GM21737 (cell line): ENCODE measurements around the gene PRICKLE4.

Source experiments
- ATAC-seq: cut with Tn5 transposase; IDR thresholded peaks from one replicate; pipeline ENCODE4 v1.9.1; 2021; ENCODE audit warnings: mild to moderate bottlenecking, moderate library complexity; ENCODE audit not compliant: unreplicated experiment

The PRICKLE4 gene

GRCh38 chr6:41780551-41781365 lies at the start of gene PRICKLE4:
TSS of gene PRICKLE4 (plus strand) at chr6:41780782. CDS start at chr6:41783474, 2,692 bp downstream.
- ATAC-seq = no peak

- no peak for ATAC-seq
Measured at GRCh38 chr6:41731561-41732086, 49.0 kb upstream of the PRICKLE4 start.

DNA sequence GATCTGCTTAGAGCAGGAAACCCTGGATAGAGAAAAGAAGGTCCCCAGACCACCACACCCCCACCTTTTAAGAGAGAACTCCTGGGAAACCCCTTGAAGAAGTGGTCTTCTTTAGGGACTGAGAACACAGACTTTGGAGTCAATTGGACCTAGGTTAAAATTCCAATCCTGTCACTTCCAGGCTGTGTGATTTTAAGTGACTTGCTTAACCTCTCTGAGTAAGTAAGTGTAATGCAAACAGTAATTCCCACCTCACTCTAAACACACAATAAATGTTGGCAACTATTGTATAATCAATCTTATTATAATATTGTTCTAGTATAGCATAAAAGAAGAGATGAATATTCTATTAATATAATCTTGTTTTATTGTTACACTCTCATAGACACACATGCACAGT lies 48.4 kb upstream of the PRICKLE4 start:
- ATAC-seq = no peak

- peak; percentile 27 for ATAC-seq
Measured at GRCh38 chr6:41732591-41733359, 47.8 kb upstream of the PRICKLE4 start.

GRCh38 chr6:41733360-41733706 lies 47.2 kb upstream of the PRICKLE4 start:
- ATAC-seq = no peak

DNA sequence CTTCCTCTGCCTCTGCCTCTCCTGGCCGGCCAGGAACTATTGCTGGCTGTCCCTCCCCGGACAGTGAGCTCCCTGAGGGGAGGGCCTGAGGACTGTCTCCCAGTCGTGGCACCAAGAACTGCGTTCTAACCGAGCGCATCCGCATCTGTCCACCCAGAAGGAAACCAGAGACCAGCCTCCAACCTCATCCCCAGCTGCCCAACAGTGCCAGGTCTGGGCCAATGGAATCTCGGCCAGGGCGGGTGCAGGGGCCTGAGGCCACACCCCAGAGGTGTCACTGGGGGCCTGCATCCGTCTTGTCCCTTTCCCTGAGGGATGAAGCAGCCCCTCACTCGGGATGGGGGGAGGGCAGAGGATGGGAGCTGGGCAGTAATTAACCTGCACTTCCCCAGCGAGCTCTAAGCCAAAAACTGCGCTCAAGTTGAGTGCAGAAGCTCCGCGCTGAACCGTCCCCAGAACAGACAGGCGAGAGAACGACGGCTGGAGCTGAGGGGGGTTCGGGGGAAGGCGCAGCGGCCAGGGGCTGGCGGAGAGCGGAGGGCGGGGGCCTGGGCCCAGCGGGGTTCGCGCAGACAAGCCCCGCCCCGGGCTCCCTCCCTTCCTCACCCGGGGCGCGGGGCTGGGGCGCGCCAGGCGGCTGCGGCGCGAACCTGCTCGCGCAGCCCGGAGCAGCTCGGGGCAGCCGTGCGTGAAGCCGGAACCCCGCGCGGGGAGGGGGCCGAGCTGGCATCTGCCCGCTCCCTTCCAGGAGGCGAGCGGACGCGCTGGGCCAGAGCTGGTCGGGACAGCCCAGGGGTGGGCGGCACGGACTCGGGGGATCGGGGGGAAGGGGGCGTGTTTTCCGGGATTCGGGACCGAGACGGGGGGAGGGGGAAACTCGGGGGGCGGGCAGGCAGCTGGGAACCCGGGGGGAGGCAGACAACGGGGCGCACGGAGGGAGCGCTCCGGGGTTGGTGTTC lies 46.6 kb upstream of the PRICKLE4 start:
- ATAC-seq = peak; percentile 44

GRCh38 chr6:41734666-41735426 lies 45.7 kb upstream of the PRICKLE4 start:
- peak; percentile 18 for ATAC-seq

DNA sequence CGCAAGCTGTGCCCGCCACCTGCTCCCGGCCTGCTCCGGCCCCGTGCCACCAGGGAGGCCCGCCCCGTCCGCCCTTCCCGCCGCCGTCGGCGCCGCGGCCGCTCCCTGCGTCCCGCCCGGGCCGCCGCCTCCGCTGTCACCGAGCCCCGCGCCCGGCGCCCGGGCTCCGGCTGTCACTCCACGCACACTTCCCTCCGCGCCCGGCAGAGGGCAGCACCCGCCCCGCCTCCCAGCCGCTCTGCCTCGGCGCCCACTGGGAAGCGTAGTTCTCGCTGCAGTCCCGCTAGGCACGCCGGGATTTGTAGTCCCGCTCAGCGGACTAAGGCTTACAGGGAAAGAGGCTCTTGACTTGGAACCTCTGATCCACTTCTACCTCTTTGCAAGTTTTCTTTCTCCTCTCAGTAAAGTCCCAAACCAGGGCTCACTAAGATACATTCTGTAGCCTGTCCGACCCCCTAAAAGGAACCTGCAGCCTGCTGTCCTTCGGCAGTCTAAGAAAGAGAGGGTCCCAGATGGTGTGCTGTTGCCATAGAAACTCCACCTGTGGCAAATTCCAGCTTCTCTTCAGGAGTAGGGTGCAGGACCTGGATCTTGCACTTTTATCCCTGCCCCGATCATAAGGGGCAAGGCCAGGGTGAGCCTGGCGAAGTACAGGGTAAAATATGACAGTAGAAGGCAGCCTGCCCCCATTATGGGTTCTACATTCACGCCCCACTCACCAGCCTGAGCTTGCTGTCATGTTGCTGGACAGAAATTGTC lies 45.0 kb upstream of the PRICKLE4 start, which contains the start of gene TFEB:
TSS of gene TFEB (minus strand) at position 182 of the 759 bp plus-strand sequence. CDS start 44,395 bp downstream, outside the sequence.
- ATAC-seq = peak; percentile 43

GRCh38 chr6:41736186-41736733 lies 44.3 kb upstream of the PRICKLE4 start:
- ATAC-seq = no peak

DNA sequence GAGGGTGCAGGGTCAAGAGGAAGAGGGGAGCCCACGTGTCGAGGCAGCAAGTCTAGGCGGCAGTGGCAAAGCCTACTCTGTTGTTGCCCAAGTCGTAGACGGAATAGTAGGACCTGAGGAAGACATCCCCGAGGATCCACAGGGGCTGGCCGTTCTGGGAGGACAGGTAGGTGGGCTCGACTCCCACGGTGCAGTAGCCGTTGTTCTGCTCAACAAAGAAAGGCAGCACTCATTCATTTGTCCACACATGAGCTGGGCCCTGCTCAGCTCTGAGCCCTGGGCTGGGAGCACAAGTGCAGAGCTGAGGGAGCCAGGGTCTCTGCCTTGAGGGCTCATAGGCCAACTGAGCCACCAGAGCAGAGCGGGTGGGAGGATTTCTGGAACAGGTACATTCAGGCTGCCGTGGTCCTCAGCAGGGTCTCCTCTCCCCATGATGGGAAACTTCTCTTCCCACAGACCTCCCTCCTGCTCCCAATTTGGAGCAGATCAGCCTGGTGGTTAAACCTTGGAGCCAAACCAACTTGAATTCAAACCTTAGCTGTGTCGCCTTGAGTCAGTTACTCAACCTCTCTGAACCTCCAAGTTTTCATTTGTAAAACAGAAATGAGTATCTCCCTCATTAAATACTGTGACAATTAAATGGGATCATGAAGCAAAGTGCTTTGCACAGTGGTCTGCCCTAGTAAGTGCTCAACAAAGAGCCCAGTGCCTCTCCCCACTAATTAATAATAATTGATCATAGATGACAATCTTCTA lies 43.6 kb upstream of the PRICKLE4 start:
- ATAC-seq = no peak

DNA sequence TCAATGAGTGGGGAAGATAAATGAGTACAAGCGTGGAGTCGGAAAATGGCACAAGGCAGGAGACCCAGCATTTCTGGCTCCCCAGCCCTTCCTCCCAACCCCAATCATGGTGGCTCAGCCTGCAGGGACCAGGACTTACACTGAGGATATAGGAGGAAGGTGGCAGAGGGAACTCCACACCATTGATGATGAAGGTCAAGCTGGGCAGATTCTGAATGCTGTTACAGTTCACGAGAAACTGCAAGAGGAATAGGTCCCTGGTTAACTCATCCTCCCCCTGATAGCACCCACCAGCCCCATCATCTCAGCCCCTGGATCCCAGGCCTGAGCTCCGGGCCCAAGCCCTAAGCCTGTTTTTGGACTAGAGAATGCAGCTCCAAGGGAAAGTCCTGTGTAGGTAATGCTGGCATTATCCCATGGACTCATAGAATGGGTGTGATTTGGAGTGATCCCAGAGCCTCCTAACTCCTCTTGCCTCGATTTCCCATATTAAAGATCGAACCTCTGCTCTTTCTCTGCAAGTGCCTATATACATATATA lies 42.9 kb upstream of the PRICKLE4 start:
- no peak for ATAC-seq

GRCh38 chr6:41739041-41739440 lies 41.5 kb upstream of the PRICKLE4 start:
- no peak for ATAC-seq

DNA sequence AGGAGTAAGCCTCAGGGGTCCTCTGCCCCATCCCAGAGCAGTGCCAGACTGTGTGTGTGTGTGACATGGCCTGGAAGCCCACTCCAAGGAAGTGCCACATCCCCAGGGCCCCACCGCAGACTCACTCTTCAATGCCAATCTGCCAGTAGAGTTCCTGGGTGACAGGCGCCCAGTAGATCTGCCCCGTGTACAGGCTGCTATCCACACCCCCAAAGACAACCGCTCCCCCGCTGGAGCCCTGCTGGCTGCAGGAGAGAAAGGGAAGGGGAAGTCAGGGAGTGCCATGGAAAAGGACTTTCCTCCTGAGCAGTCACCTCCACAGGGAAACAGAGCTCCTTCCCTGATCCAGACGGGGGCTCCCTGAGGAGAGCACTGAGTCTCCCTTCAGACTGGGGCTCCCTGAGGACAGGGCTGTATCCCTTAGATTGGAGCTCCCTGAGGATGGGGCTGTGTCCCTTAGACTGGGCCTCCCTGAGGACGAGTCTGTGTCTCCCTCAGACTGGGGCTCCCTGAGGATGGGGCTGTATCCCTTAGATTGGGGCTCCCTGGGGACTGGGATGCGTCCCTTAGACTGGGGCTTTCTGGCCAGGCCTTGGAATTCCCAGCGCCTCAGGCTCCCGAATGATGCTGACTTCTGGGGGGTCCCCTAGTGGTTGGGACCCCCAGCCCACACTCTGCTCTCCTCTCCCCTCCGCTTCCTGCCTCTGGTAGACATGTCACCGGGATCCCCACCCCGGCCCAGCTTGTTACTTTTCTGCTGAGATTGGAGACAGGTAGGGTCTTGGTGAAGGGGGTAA lies 40.0 kb upstream of the PRICKLE4 start:
- ATAC-seq = no peak

- no peak for ATAC-seq
Measured at GRCh38 chr6:41741625-41742490, 38.7 kb upstream of the PRICKLE4 start.

DNA sequence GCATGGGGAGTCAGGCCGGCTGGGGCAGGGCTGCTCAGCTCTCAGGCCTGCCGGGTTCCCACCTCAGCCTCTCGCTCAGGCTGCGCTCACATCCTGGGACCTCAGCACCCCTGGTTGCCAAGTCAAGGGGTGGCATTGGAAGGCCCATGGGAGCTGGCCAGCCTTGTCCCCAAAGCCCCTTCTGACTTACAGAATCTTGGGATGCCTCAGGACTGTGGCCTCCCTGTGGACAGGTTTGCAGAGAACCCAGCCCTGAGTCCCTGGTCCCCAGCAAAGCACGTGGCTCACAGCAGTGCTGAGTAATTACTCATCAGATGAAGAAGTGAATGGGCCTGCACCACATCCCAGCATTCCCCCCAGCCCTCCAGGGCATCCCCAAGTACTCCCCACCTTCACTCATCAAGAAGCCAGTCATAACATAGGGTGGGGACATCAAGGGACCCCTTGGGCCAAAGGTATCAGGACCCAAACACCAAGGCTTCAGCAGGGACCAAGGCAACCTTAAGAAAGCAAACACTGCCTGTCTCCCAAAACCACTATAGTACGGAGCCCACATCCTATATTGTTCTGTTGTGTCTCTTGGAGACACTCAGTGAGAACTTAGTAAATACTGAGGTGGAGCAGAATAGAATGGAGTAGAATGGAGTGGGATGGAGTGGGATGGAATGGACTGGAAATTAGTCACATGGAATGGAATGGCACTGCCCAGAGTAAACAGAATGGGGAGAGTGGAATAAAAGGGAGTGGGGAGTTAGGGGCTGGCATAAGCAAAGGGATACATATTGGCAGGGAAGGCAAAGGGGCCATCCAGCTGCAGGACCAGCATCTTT lies 37.0 kb upstream of the PRICKLE4 start:
- no peak for ATAC-seq
